GM12801 (cell line): ENCODE results near the gene ATG4D.

Experiments
- TF ChIP-seq, protein P1 (sequence below): IDR thresholded peaks from one replicate; pipeline ENCODE4 v1.5.1; 2011; ENCODE audit warnings: control low read depth; ENCODE audit not compliant: insufficient read length; ENCODE audit errors: extremely low read depth

The ATG4D gene

DNA sequence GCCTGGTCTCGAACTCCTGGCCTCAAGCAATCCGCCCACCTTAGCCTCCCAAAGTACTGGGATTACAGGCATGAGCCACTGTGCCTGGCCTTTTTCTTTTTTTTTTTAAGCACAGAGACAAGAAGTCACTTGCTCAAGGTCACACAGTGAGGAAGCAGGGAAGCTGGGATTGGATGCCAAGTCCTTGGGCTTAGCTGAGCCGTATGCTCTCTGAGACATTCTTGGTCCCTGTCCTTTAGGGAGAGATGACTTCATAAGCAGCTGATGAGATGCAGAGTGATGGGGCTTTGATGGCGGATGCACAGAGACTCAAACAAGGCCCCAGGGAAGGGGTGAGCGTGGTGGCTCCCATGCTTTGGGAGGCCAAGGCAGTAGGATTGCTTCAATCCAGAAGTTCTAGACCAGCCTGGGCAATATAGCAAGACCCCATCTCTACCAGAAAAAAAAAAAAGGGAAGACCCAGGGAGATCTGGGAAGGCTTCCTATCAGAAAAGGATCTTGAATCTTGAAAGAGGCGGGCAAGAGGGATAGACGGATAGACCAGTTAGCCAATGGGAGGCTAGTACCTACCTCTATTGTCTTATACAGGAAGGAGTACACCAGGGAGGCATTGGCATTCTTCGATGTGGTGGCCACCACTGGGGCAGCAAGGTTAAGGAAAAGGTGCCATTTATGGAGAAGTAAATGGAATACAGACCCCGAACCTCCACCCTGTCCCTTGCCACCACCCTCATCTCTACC is 39.5 kb downstream of the ATG4D start:
- TF ChIP-seq, protein P1, sequence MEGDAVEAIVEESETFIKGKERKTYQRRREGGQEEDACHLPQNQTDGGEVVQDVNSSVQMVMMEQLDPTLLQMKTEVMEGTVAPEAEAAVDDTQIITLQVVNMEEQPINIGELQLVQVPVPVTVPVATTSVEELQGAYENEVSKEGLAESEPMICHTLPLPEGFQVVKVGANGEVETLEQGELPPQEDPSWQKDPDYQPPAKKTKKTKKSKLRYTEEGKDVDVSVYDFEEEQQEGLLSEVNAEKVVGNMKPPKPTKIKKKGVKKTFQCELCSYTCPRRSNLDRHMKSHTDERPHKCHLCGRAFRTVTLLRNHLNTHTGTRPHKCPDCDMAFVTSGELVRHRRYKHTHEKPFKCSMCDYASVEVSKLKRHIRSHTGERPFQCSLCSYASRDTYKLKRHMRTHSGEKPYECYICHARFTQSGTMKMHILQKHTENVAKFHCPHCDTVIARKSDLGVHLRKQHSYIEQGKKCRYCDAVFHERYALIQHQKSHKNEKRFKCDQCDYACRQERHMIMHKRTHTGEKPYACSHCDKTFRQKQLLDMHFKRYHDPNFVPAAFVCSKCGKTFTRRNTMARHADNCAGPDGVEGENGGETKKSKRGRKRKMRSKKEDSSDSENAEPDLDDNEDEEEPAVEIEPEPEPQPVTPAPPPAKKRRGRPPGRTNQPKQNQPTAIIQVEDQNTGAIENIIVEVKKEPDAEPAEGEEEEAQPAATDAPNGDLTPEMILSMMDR = no peak

DNA sequence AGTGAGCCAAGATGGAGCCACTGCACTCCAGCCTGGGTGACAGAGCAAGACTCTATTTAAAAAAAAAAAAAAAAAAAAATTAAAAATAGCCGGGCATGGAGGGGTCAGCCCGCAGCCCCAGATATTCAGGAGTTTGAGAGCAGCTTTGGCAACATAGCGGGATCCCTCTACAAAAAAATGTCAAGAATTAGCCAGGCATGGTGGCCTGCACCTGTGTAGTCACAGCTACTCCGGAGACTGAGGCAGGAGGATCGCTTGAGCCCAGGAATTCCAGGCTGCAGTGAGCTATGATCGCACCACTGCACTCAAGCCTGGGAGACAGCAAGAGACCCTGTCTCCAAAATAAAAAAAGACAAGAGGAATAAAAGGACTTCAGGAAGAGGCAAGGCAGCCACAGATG is 42.7 kb downstream of the ATG4D start:
- TF ChIP-seq, protein P1 = no peak

DNA sequence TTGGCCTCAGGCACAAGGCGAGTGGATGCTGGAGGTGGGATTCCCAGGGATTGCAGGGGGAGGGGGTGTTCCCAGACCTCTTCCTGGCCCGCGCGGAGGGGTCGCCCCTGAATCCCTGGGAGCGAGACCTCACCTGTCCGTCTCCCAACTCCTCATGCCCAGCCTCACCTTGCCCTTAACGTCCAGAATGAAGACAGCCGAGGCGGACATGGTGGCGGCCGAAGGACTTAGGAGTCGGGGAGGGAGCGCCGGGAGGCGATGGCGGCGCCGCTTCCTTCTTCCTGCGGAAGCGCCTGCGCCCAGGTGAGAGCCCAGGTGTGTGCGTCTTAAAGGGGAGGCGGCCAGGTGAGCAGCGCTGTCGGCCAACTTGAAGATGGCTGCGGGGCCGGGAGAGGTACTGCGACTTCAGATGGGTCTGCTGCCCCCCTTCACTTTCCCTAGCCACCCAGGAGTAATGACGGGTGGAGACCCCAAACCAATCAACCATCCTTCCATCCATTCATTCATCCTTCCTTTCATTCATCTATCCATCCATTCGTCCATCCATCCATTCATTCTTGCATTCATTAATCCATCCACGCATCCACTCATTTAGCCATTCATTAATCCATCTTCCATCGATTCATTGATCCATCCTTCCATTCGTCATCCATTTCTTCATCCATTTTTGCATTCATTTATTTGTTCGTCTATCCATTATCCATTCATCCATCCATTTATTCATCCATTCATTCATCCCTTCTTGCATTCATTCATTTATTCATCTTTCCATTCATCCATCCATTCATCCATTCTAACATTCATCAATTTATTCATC is 43.5 kb downstream of the ATG4D start, which contains the start of gene AP1M2:
TSS of gene AP1M2 (minus strand) at position 291 of the 817 bp plus-strand sequence. CDS start at position 210, 81 bp downstream.
- TF ChIP-seq, protein P1 = no peak

DNA sequence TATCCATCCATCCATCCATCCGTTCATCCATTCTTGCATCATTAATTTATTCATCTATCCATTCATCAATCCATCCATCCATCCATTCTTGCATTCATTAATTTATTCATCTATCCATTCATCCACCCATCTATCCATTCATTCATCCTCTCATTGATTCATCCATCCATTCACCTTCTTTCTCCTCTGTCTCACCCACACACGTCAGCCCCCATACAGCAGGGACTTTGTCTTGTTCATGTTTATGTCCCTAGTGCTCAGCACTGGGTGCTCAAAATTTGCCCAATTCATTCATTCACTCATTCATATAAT is 44.1 kb downstream of the ATG4D start:
- TF ChIP-seq, protein P1 = no peak

DNA sequence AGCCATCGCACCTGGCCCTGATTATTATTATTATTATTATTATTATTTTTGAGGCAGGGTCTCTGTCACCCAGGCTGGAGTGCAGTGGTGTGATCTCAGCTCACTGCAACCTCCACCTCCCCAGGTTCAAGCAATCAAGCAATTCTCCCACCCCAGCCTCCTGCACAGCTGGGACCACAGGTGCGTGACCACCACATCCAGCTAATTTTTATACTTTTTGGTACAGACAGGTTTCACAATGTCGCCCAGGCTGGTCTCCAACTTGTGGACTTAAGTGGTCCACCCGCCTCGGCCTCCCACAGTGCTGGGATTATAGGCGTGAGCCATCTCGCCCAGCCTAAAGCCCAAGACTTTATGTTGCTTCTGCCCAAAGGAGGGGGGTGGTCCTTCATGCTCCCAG is 49.4 kb downstream of the ATG4D start:
- TF ChIP-seq, protein P1 = no peak

DNA sequence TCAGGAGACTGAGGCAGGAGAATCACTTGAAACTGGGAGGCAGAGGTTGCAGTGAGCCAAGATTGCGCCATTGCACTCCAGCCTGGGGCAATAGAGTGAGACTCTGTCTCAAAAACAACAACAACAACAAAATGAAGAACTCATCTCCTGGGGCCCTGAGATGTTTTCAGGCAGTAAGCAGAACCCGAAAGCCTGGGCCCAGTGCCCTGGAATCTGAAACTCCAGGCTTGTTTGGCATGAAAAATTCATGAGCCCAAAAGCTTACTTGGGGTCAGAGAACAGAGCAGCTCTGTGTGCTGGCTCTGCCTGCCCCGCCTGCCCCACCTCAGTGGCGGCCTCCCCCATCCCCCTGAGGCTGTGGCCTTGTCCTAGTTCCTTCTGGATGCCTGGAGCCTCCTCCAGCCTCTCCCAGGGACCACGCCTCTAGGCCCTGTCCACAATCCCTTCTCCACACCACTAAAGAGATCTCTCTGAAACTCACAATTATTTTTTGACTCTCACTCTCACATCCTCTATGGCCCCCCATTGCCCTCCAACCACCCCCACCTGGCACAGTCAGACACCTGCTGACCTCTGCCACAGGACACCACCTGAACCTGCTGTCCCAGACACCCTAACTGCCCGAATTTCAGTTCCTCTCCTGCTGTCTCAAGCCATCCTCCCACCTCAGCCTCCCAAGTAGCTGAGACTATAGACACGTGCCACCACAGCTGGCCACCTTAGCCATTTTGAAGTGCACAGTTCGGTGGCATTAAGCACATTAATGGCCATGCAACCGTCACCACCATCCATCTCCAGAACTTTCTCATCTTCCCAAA is 50.3 kb downstream of the ATG4D start:
- TF ChIP-seq, protein P1 = no peak

DNA sequence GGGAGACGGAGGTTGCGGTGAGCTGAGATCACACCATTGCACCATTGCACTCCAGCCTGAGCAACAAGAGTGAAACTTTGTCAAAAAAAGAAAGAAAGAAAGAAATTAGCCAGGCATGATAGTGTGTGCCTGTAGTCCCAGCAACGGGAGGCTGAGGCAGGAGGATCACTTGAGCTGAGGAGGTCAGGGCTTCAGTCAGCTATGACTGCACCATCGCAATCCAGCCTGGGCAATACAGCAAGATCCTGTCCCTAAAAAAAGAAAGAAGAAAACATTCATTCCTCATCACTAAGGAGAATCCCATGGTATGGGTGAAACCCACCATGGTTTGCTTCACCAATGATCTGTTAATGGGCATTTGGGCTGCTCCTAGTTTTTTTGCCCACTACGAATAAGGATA is 56.4 kb downstream of the ATG4D start:
- TF ChIP-seq, protein P1 = no peak
